Karpas-422 (cell line): Measurements from ENCODE around the gene CPA5. TPM values are rescaled to one million over a fixed set of nuclear protein-coding genes. Genes with fewer than 3 reads are reported as not detected.

ENCODE experiments used
- DNase-seq: peaks from one replicate; pipeline ENCODE4 v3.0.0-alpha.2; 2015
- H2AFZ ChIP-seq: fragments of 200-600 bp; sonication (generic); 2 replicates; pipeline ENCODE4 v1.6.1; 2014; ENCODE audit warnings: antibody characterized with exemption, low read length, mixed read lengths
- H3K27ac ChIP-seq: fragments of 200-600 bp; sonication (generic); 2 replicates; pipeline ENCODE4 v1.5.1; 2014; ENCODE audit warnings: mild to moderate bottlenecking, low read length, moderate library complexity
- H3K27me3 ChIP-seq: fragments of 200-600 bp; sonication (generic); 2 replicates; pipeline ENCODE4 v1.6.1; 2014; ENCODE audit warnings: low read length, mixed read lengths
- H3K36me3 ChIP-seq: fragments of 200-600 bp; sonication (generic); 2 replicates; pipeline ENCODE4 v1.6.1; 2014; ENCODE audit warnings: low read length, mixed read lengths; ENCODE audit not compliant: insufficient read depth
- H3K4me1 ChIP-seq: fragments of 200-600 bp; sonication (generic); 2 replicates; pipeline ENCODE4 v1.6.1; 2014; ENCODE audit warnings: mild to moderate bottlenecking, low read length, mixed read lengths
- H3K4me2 ChIP-seq: fragments of 200-600 bp; sonication (generic); 2 replicates; pipeline ENCODE4 v1.6.1; 2014; ENCODE audit warnings: low read length, low read depth, mild to moderate bottlenecking; ENCODE audit not compliant: poor library complexity, severe bottlenecking
- H3K4me3 ChIP-seq: fragments of 200-600 bp; sonication (generic); 2 replicates; pipeline ENCODE4 v1.5.1; 2014; ENCODE audit warnings: mild to moderate bottlenecking, antibody characterized with exemption, low read length, mixed read lengths
- H3K79me2 ChIP-seq: fragments of 200-600 bp; sonication (generic); 2 replicates; pipeline ENCODE4 v1.6.1; 2014; ENCODE audit warnings: mild to moderate bottlenecking, low read length, mixed read lengths
- H3K9ac ChIP-seq: fragments of 200-600 bp; sonication (generic); 2 replicates; pipeline ENCODE4 v1.6.0; 2014; ENCODE audit warnings: low read length
- H3K9me2 ChIP-seq: fragments of 200-600 bp; sonication (generic), shearing (Covaris generic); replicated peaks from 2 replicates; pipeline ENCODE4 v1.6.0; 2014; ENCODE audit warnings: mild to moderate bottlenecking, low read length, moderate library complexity; ENCODE audit not compliant: insufficient read depth
- H3K9me3 ChIP-seq: fragments of 300-700, 200-600 bp; sonication (generic); 2 replicates; pipeline ENCODE4 v1.6.1; 2014; ENCODE audit warnings: low read length, mixed read lengths
- H4K20me1 ChIP-seq: fragments of 200-600 bp; sonication (generic); 2 replicates; pipeline ENCODE4 v1.6.1; 2014; ENCODE audit warnings: mild to moderate bottlenecking, antibody characterized with exemption, low read length, low read depth; ENCODE audit not compliant: insufficient read depth
- total RNA-seq: library from RNA; depleted of rRNA; stranded (reverse); fragments of >200 nt; shearing (Covaris generic); gene quantifications from 2 replicates; pipeline ENCODE4 v1.2.3, GENCODE V29; 2014; ENCODE audit warnings: low replicate concordance

The CPA5 gene
- total RNA-seq, 1 experiment from 2014 or later, result not detected

DNA sequence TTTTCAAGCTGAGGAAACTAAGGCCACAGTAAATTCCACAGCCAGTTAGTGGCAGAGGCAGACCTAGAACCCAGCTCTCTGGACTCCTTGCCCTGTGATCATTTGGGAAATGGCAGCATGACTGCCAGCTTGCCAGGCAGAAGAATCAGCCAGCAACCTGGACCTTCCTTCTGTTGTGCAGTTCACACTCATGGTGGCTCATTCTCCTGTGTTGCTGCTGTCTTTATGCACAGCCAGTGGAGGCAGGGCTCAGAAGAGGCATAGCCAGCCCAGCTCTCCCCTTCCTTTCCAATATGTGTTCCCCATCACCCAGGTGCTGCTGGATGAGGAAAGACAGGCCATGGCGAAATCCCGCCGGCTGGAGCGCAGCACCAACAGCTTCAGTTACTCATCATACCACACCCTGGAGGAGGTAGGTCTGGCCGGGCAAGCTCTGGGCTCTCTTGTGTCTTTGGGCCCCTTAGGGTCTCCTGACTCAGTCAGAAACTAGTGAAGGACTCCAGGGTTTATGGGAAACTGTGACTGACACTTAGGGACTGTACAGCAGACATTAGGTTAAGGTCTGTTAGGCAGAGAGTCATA is 14.8 kb downstream of the CPA5 start:
- Histone ChIP-seq H2AFZ (no peak overlapping the region), H3K4me2 (no peak overlapping the region)

GRCh38 chr7:130360518-130360917 is 15.9 kb downstream of the CPA5 start:
- Histone ChIP-seq H3K4me1 (no peaks in the 10 kb centered on the region; the same call in 1 of the 2 replicates), H3K4me3 (no peak overlapping the region), H3K9me2 (no peaks in the 10 kb centered on the region), H2AFZ (no peak overlapping the region), H3K36me3 (no peaks in the 10 kb centered on the region), H3K27me3 (peaks cover 3% of the 10 kb centered on the region; the same call in 1 of the 2 replicates), H3K27ac (no peak overlapping the region), H3K79me2 (no peaks in the 10 kb centered on the region), H3K4me2 (no peak overlapping the region), H4K20me1 (no peaks in the 10 kb centered on the region), H3K9me3 (no peaks in the 10 kb centered on the region), H3K9ac (no peak overlapping the region)
- DNase-seq, result no peak

More for the DNA sequence above, 14.8 kb downstream of the CPA5 start:
- H3K9me2 ChIP-seq, result no peaks in the 10 kb centered on the region
- no peak for DNase-seq
- no peaks in the 10 kb centered on the region for H3K9me3 ChIP-seq
- peaks cover 3% of the 10 kb centered on the region; the same call in 1 of the 2 replicates for H3K27me3 ChIP-seq
- no peaks in the 10 kb centered on the region for H3K79me2 ChIP-seq
- no peak overlapping the region for H3K9ac ChIP-seq
- no peak overlapping the region for H3K27ac ChIP-seq
- H3K4me1 ChIP-seq, result no peaks in the 10 kb centered on the region
- no peaks in the 10 kb centered on the region for H4K20me1 ChIP-seq
- no peaks in the 10 kb centered on the region for H3K36me3 ChIP-seq
- H3K4me3 ChIP-seq, result no peak overlapping the region

- Histone ChIP-seq H3K79me2 (no peaks in the 10 kb centered on the region), H3K4me1 (no peaks in the 10 kb centered on the region; the same call in 1 of the 2 replicates), H2AFZ (no peak overlapping the region), H3K4me3 (no peak overlapping the region), H3K9me3 (no peaks in the 10 kb centered on the region), H3K27me3 (peaks cover 3% of the 10 kb centered on the region; the same call in 1 of the 2 replicates), H3K4me2 (no peak overlapping the region), H4K20me1 (no peaks in the 10 kb centered on the region), H3K9ac (no peak overlapping the region), H3K9me2 (no peaks in the 10 kb centered on the region), H3K27ac (no peak overlapping the region), H3K36me3 (no peaks in the 10 kb centered on the region)
- DNase-seq, result no peak
Measured at GRCh38 chr7:130361681-130362080, 17.1 kb downstream of the CPA5 start.

- Histone ChIP-seq H3K36me3 (no peaks in the 10 kb centered on the region), H2AFZ (no peak overlapping the region), H3K9me3 (no peaks in the 10 kb centered on the region), H3K9me2 (no peaks in the 10 kb centered on the region), H3K4me3 (no peak overlapping the region), H4K20me1 (no peaks in the 10 kb centered on the region), H3K27me3 (peaks cover 3% of the 10 kb centered on the region; the same call in 1 of the 2 replicates), H3K4me1 (no peaks in the 10 kb centered on the region; the same call in 1 of the 2 replicates), H3K27ac (no peak overlapping the region), H3K4me2 (no peak overlapping the region), H3K79me2 (no peaks in the 10 kb centered on the region), H3K9ac (no peak overlapping the region)
- no peak for DNase-seq
Measured at GRCh38 chr7:130362251-130362816, 17.7 kb downstream of the CPA5 start.

- H3K9me2 ChIP-seq, result no peaks in the 10 kb centered on the region
- no peak overlapping the region for H3K27ac ChIP-seq
- H3K79me2 ChIP-seq, result no peaks in the 10 kb centered on the region
- no peak for DNase-seq
- no peaks in the 10 kb centered on the region for H3K9me3 ChIP-seq
- H2AFZ ChIP-seq, result no peak overlapping the region
- no peak overlapping the region for H3K4me3 ChIP-seq
- H3K4me1 ChIP-seq, result no peaks in the 10 kb centered on the region; the same call in 1 of the 2 replicates
- H3K4me2 ChIP-seq, result no peak overlapping the region
- no peaks in the 10 kb centered on the region for H4K20me1 ChIP-seq
- H3K27me3 ChIP-seq, result peaks cover 3% of the 10 kb centered on the region; the same call in 1 of the 2 replicates
- H3K9ac ChIP-seq, result no peak overlapping the region
- H3K36me3 ChIP-seq, result no peaks in the 10 kb centered on the region
Measured at GRCh38 chr7:130363026-130363847, 18.6 kb downstream of the CPA5 start.

GRCh38 chr7:130364451-130364850 is 19.8 kb downstream of the CPA5 start:
- H3K4me3 ChIP-seq, result no peak overlapping the region
- no peak overlapping the region for H2AFZ ChIP-seq
- H3K4me1 ChIP-seq, result no peaks in the 10 kb centered on the region; the same call in 1 of the 2 replicates
- H3K9me3 ChIP-seq, result no peaks in the 10 kb centered on the region
- no peak overlapping the region for H3K4me2 ChIP-seq
- H4K20me1 ChIP-seq, result no peaks in the 10 kb centered on the region
- no peaks in the 10 kb centered on the region for H3K79me2 ChIP-seq
- DNase-seq, result no peak
- no peak overlapping the region for H3K9ac ChIP-seq
- no peaks in the 10 kb centered on the region for H3K36me3 ChIP-seq
- H3K27me3 ChIP-seq, result 0 out of 2 replicates have a peak, but pooled peaks cover 3% of the 10 kb centered on the region
- H3K27ac ChIP-seq, result no peak overlapping the region
- H3K9me2 ChIP-seq, result no peaks in the 10 kb centered on the region

GRCh38 chr7:130365088-130365487 is 20.5 kb downstream of the CPA5 start:
- Histone ChIP-seq H2AFZ (no peak overlapping the region), H3K9me3 (no peaks in the 10 kb centered on the region), H4K20me1 (no peaks in the 10 kb centered on the region), H3K27me3 (0 out of 2 replicates have a peak, but pooled peaks cover 3% of the 10 kb centered on the region), H3K4me3 (no peak overlapping the region), H3K9me2 (no peaks in the 10 kb centered on the region), H3K27ac (no peak overlapping the region), H3K36me3 (no peaks in the 10 kb centered on the region), H3K9ac (no peak overlapping the region), H3K4me1 (no peaks in the 10 kb centered on the region; the same call in 1 of the 2 replicates), H3K79me2 (no peaks in the 10 kb centered on the region), H3K4me2 (no peak overlapping the region)
- no peak for DNase-seq
